Measurements from ENCODE around the gene LRMDA.

- TF ChIP-seq CTCF (IDR thresholded peaks at IDR 0.05) (no peak), POLR2A (IDR thresholded peaks at IDR 0.05) (no peak)
Observed at GRCh38 chr10:75525067-75525466, 93.6 kb downstream of the LRMDA start.

Data from body of pancreas (tissue), 4 donors.